Measurements from ENCODE around the gene NR1I3.

The NR1I3 gene

DNA sequence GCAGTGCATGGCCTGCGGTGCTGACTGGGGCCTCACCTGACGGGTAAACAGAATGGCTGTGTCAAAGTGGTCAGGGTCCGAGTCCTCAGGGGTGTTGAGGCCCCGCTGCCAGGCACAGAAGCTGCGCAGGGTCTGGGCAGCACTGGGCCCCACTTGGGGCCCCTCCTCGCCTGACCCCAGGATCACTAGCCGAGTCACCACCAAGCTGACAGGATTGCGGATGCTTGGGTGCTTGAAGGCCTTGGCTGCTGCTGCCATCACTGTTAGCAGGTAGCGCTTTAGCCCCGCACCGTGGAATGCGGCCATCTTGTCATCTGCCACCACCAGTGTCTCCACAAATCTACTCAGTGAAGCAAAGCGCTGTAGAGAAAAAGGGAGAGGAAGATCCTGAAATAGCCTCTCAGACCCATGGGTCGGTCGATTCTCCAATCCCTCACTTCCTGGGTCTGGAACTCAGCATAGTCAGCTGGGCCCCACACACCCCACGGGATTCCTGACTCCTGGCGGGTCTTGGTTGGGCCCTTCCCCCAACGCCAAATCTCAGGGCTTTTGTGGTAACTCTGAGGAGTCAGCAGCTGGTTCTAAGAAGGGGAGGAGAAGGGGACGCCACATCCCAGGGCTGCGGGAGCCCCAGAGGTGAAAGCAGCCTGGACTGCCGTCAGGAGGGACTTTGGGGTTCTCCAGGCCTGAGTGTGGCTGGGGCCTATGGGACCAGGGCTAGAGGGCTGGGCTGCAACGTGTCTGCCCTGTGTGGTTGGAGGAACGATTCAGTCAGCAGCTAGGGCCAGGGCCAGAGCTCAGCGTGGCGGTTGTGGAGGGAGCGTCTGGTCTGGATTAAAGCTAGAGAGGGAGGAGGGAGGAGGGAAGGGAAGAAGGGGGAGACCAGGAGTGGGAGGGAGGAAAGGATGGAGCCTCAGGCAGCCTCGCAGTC is 41.2 kb downstream of the NR1I3 start:
- no peak for DNase-seq (ENCODE audit: low spot score)
- TF ChIP-seq CTCF (IDR thresholded peaks at IDR 0.05; ENCODE audit: borderline replicate concordance, control extremely low read depth, extremely low read depth, insufficient read depth, missing control alignments): no peak
- in situ Hi-C loops (cut with MboI; ENCODE audit: low sequenced_read_pairs, unreplicated experiment): no loop called here

DNA sequence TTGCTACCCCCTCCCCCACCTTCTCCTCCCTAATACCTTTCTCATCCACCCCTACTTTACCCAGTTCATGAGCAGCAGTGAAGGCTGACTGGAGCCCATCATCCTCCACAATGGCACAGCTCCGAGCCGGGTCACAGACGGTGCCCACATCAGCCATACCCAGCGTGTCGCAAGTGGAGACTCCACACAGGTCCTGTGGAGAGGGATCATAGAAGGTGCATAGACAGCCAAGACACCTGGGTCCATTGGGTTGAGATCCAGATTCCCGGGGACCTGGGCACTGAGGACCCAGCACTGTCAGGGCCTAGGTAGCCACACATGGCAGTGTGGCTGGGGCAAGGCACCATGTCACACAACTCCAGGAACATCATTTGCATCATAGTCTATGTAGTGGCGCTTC is 41.9 kb downstream of the NR1I3 start:
- no peak for TF ChIP-seq CTCF (IDR thresholded peaks at IDR 0.05; ENCODE audit: borderline replicate concordance, control extremely low read depth, extremely low read depth, insufficient read depth, missing control alignments)
- in situ Hi-C loops (cut with MboI; ENCODE audit: low sequenced_read_pairs, unreplicated experiment): no loop called here
- no peak for DNase-seq (ENCODE audit: low spot score)

- in situ Hi-C loops (cut with MboI; ENCODE audit: low sequenced_read_pairs, unreplicated experiment): no loop called here
- no peak for DNase-seq (ENCODE audit: low spot score)
- no peak for TF ChIP-seq CTCF (IDR thresholded peaks at IDR 0.05; ENCODE audit: borderline replicate concordance, control extremely low read depth, extremely low read depth, insufficient read depth, missing control alignments)
Observed at GRCh38 chr1:161195171-161195570, 42.8 kb downstream of the NR1I3 start.

- in situ Hi-C loops (cut with MboI; ENCODE audit: low sequenced_read_pairs, unreplicated experiment): no loop called here
- no peak for DNase-seq (ENCODE audit: low spot score)
- TF ChIP-seq CTCF (IDR thresholded peaks at IDR 0.05; ENCODE audit: borderline replicate concordance, control extremely low read depth, extremely low read depth, insufficient read depth, missing control alignments): no peak
Observed at GRCh38 chr1:161193561-161194235, 44.3 kb downstream of the NR1I3 start.

DNA sequence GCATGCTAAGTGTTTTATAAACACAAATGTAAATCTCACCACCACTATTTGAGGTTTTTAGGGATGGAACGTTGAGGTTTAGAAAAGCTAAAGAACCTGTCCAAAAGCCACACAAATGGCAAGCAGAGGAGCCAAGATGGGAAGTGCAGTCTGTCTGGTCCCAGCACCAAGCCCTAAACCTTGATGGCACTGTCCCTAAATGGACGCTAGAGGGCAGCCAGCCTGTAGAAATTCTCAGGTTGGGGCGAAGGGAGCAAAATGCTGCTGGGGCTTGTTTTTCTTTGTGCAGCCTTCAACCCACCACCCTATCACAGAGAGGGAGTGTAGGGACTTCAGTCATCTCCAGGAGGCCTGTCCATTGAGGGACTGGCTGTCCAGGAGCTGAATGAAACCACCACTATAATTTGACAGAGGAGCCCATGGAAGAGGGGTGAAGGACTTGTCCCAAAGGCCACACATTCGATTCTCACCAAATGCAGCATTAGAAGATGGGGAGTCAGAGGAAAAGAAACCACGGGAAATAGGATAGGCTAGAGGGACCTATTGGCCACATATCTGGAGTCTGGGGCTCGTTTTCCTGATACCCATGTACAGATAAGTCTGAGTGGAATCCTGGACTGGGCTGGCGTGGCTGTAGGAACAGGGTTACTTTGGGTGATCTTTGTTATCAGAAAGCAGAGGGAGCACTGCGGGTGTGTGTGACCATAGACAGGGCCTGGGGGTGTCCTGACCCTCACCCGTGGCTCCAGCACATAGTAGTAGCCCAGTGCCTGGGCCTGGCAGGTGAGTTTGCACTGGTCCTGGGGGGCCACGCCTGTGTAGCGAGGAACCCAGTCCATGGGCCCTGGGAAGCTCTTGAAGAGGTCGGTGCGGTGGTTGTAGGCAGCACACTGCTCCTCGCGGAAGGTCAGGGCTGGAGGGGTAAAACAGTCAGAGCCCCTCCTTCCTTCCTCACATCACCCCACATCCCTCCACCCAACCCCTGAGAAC is 45.2 kb downstream of the NR1I3 start:
- peak; percentile 86 for DNase-seq (ENCODE audit: low spot score)
- TF ChIP-seq CTCF (IDR thresholded peaks at IDR 0.05; ENCODE audit: borderline replicate concordance, control extremely low read depth, extremely low read depth, insufficient read depth, missing control alignments): peak; percentile 90
- in situ Hi-C loops (cut with MboI; ENCODE audit: low sequenced_read_pairs, unreplicated experiment): no loop called here

GRCh38 chr1:161191971-161192370 is 46.0 kb downstream of the NR1I3 start:
- in situ Hi-C loops (cut with MboI; ENCODE audit: low sequenced_read_pairs, unreplicated experiment): no loop called here
- TF ChIP-seq CTCF (IDR thresholded peaks at IDR 0.05; ENCODE audit: borderline replicate concordance, control extremely low read depth, extremely low read depth, insufficient read depth, missing control alignments): no peak
- no peak for DNase-seq (ENCODE audit: low spot score)

Measured in GM13976 (cell line).